ENCODE results near the gene CLEC1A.

The CLEC1A gene

DNA sequence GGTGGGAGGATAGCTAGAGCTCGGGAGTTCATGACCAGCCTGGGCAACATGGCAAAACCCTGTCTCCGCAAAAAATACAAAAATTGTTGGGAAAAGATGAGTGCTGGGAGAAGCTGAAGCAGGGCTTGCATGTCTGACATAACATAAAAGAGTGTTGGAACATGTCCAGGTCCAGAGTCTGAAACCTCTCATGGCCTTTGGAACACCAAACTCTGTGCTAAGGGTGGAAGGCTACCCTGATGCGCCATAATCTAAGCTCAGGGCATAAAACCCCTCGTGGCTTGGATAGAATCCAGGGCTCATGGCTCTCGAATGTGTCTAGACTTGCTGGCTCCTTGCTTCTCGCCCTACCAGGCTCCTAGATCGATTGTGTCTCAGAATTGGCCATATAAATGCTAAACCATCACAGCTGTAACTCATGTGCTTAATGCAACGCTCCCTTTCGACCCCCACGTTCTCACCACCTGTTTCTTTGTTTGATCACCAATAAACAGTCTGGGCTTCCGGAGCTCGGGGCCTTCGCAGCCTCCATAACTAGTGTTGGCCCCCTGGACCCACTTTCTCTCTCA lies 37.9 kb upstream of the CLEC1A start:
- no peak for DNase-seq (ENCODE audit: low spot score)
- Histone ChIP-seq H3K79me1 (ENCODE audit: low read depth, low read length) (no peaks in the 10 kb centered on the region), H4K91ac (ENCODE audit: low read depth, low read length, poor library complexity) (no peak overlapping the region), H3K9ac (ENCODE audit: low read depth, low read length, poor library complexity) (no peak overlapping the region), H3K4me2 (ENCODE audit: insufficient read depth, low read length, poor library complexity, severe bottlenecking) (no peak overlapping the region), H3K9me3 (replicated peaks in 1 of 2; ENCODE audit: control insufficient read depth in 2 of 2, insufficient read depth in 1 of 2, low read depth in 1 of 2, low read length in 2 of 2) (no peaks in the 10 kb centered on the region), H3K14ac (ENCODE audit: low read length) (no peak overlapping the region), H3K27ac (replicated peaks; ENCODE audit: low read length) (no peak overlapping the region), H3K27me3 (ENCODE audit: control insufficient read depth in 3 of 3, insufficient read depth in 3 of 3, low read depth in 1 of 3, low read length in 3 of 3) (no peaks in the 10 kb centered on the region), H3K36me3 (replicated peaks in 1 of 2; ENCODE audit: control insufficient read depth in 2 of 2, insufficient read depth in 2 of 2, low read length in 2 of 2) (no peaks in the 10 kb centered on the region), H2BK120ac (ENCODE audit: low read depth, low read length) (no peak overlapping the region), H3K4me1 (ENCODE audit: control insufficient read depth in 2 of 2, insufficient read depth in 1 of 2, low read depth in 1 of 2, low read length in 2 of 2) (no peaks in the 10 kb centered on the region), H2AK5ac (ENCODE audit: low read depth, low read length) (no peak overlapping the region), H2BK12ac (ENCODE audit: low read length) (no peak overlapping the region), H2AFZ (ENCODE audit: low read length) (no peak overlapping the region), H4K8ac (ENCODE audit: low read depth, low read length) (no peak overlapping the region), H3K4me3 (ENCODE audit: low read length in 2 of 2) (no peak overlapping the region), H2BK5ac (ENCODE audit: low read length) (no peak overlapping the region), H3K4ac (ENCODE audit: low read length) (no peak overlapping the region), H3K23ac (ENCODE audit: low read depth, low read length, poor library complexity) (no peak overlapping the region), H2BK15ac (ENCODE audit: low read length) (no peak overlapping the region), H3K18ac (ENCODE audit: low read length) (no peak overlapping the region)
- WGBS, 2 donors (ENCODE audit: extremely low coverage in 2 of 2, insufficient read length in 2 of 2, insufficient replicate concordance in 1 of 2): no CpG with 5 or more reads among the region's 13 CpGs

DNA sequence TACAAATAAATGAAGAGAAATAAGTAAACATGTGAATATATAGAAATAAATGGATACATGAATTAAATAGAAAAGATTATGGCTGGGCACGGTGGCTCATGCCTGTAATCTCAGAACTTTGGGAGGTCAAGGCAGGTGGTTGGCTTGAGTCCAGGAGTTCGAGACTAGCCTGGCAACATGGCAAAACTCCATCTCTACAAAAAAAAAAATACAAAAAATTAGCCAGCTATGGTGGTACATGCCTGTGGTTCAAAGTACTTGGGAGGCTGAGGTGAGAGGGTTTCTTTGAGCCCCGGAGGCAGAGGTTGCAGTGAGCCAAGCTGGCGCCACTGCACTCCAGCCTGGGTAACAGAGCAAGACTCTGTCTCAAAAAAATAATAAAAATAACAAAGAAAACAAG lies 36.3 kb upstream of the CLEC1A start:
- no peak overlapping the region for H2AK5ac ChIP-seq (ENCODE audit: low read depth, low read length)
- no peaks in the 10 kb centered on the region for H3K27me3 ChIP-seq (ENCODE audit: control insufficient read depth in 3 of 3, insufficient read depth in 3 of 3, low read depth in 1 of 3, low read length in 3 of 3)
- H3K36me3 ChIP-seq (replicated peaks in 1 of 2; ENCODE audit: control insufficient read depth in 2 of 2, insufficient read depth in 2 of 2, low read length in 2 of 2): no peaks in the 10 kb centered on the region
- no peak overlapping the region for H3K4me2 ChIP-seq (ENCODE audit: insufficient read depth, low read length, poor library complexity, severe bottlenecking)
- H3K27ac ChIP-seq (replicated peaks; ENCODE audit: low read length): no peak overlapping the region
- H3K79me1 ChIP-seq (ENCODE audit: low read depth, low read length): no peaks in the 10 kb centered on the region
- H3K9me3 ChIP-seq (replicated peaks in 1 of 2; ENCODE audit: control insufficient read depth in 2 of 2, insufficient read depth in 1 of 2, low read depth in 1 of 2, low read length in 2 of 2): no peaks in the 10 kb centered on the region
- no peak overlapping the region for H2BK120ac ChIP-seq (ENCODE audit: low read depth, low read length)
- no peaks in the 10 kb centered on the region for H3K4me1 ChIP-seq (ENCODE audit: control insufficient read depth in 2 of 2, insufficient read depth in 1 of 2, low read depth in 1 of 2, low read length in 2 of 2)
- no peak for DNase-seq (ENCODE audit: low spot score)
- H3K23ac ChIP-seq (ENCODE audit: low read depth, low read length, poor library complexity): no peak overlapping the region
- no CpG with 5 or more reads among the region's 4 CpGs for WGBS, 2 donors (ENCODE audit: extremely low coverage in 2 of 2, insufficient read length in 2 of 2, insufficient replicate concordance in 1 of 2)
- H4K91ac ChIP-seq (ENCODE audit: low read depth, low read length, poor library complexity): no peak overlapping the region
- H3K4me3 ChIP-seq (ENCODE audit: low read length in 2 of 2): no peak overlapping the region
- no peak overlapping the region for H3K18ac ChIP-seq (ENCODE audit: low read length)
- H3K4ac ChIP-seq (ENCODE audit: low read length): no peak overlapping the region
- no peak overlapping the region for H3K14ac ChIP-seq (ENCODE audit: low read length)
- H3K9ac ChIP-seq (ENCODE audit: low read depth, low read length, poor library complexity): no peak overlapping the region
- no peak overlapping the region for H2BK5ac ChIP-seq (ENCODE audit: low read length)
- no peak overlapping the region for H2AFZ ChIP-seq (ENCODE audit: low read length)
- no peak overlapping the region for H2BK15ac ChIP-seq (ENCODE audit: low read length)
- no peak overlapping the region for H2BK12ac ChIP-seq (ENCODE audit: low read length)
- H4K8ac ChIP-seq (ENCODE audit: low read depth, low read length): no peak overlapping the region

DNA sequence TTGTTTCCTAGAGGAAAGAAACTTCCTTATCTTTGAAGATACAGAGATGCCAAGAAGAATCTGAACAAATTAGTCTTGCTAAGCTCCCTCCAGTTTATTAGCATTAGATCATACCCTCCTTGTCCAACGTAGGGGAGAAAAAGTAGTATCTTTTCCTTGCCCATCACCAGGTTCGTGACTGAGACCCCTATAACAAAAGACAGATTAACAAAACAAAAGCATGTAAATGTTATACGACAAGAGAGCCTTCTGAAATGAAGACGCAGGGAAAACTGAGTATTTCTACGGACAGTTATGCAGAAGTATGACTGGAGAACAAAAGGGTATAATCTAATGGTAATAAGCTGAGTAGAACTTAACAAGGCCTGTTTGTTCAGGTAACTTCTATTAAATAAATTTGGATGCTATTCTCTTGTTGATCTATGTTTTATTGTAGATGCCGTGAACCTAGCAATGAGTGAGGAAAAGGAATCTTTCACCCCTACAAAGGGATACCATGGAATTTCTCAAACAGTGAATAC lies 34.1 kb upstream of the CLEC1A start:
- no CpG with 5 or more reads among the region's 6 CpGs for WGBS, 2 donors (ENCODE audit: extremely low coverage in 2 of 2, insufficient read length in 2 of 2, insufficient replicate concordance in 1 of 2)
- H2AFZ ChIP-seq (ENCODE audit: low read length): no peak overlapping the region

DNA sequence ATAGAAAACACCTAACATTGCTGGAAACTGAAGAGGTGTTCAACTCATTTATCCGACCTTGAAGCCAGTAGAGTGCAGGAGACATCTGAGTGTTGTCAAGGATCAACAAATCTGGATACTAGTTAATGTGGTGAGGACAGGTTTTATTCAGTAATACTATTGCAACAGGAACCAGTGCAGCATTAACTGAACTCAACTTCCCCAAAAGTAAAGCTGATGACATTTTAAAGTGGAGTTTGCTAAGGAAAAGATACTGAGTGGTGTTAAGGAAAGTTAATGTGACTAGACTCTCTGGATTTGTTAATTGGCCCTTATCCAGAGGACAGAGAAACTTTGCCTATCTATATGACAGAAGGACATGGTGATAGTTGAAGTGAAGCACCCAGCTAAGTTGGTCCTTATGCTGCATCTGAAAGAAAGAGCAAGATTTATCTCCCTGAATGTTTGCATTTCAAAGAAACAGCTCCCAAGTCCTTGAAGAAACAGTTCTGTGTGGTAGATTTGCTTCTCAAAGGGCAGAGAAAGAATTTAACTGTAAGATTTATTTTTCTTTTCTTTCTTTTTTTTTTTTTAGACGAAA lies 32.4 kb upstream of the CLEC1A start:
- WGBS, 2 donors (ENCODE audit: extremely low coverage in 2 of 2, insufficient read length in 2 of 2, insufficient replicate concordance in 1 of 2): no CpG with 5 or more reads among the region's 2 CpGs
- Histone ChIP-seq H4K91ac (ENCODE audit: low read depth, low read length, poor library complexity) (no peak overlapping the region), H3K79me1 (ENCODE audit: low read depth, low read length) (no peaks in the 10 kb centered on the region), H2BK5ac (ENCODE audit: low read length) (no peak overlapping the region), H3K36me3 (replicated peaks in 1 of 2; ENCODE audit: control insufficient read depth in 2 of 2, insufficient read depth in 2 of 2, low read length in 2 of 2) (no peaks in the 10 kb centered on the region), H2AFZ (ENCODE audit: low read length) (no peak overlapping the region), H3K4me1 (ENCODE audit: control insufficient read depth in 2 of 2, insufficient read depth in 1 of 2, low read depth in 1 of 2, low read length in 2 of 2) (no peaks in the 10 kb centered on the region), H3K4ac (ENCODE audit: low read length) (no peak overlapping the region), H2BK12ac (ENCODE audit: low read length) (no peak overlapping the region), H3K9ac (ENCODE audit: low read depth, low read length, poor library complexity) (no peak overlapping the region), H2AK5ac (ENCODE audit: low read depth, low read length) (no peak overlapping the region), H3K4me2 (ENCODE audit: insufficient read depth, low read length, poor library complexity, severe bottlenecking) (no peak overlapping the region), H3K14ac (ENCODE audit: low read length) (no peak overlapping the region), H2BK120ac (ENCODE audit: low read depth, low read length) (no peak overlapping the region), H4K8ac (ENCODE audit: low read depth, low read length) (no peak overlapping the region), H3K18ac (ENCODE audit: low read length) (no peak overlapping the region), H3K23ac (ENCODE audit: low read depth, low read length, poor library complexity) (no peak overlapping the region), H3K27me3 (ENCODE audit: control insufficient read depth in 3 of 3, insufficient read depth in 3 of 3, low read depth in 1 of 3, low read length in 3 of 3) (no peaks in the 10 kb centered on the region), H3K4me3 (ENCODE audit: low read length in 2 of 2) (no peak overlapping the region), H3K9me3 (replicated peaks in 1 of 2; ENCODE audit: control insufficient read depth in 2 of 2, insufficient read depth in 1 of 2, low read depth in 1 of 2, low read length in 2 of 2) (no peaks in the 10 kb centered on the region), H2BK15ac (ENCODE audit: low read length) (no peak overlapping the region), H3K27ac (replicated peaks; ENCODE audit: low read length) (no peak overlapping the region)
- no peak for DNase-seq (ENCODE audit: low spot score)

More for the DNA sequence above, 34.1 kb upstream of the CLEC1A start:
- no peak overlapping the region for H2BK12ac ChIP-seq (ENCODE audit: low read length)
- no peaks in the 10 kb centered on the region for H3K27me3 ChIP-seq (ENCODE audit: control insufficient read depth in 3 of 3, insufficient read depth in 3 of 3, low read depth in 1 of 3, low read length in 3 of 3)
- no peak overlapping the region for H2BK5ac ChIP-seq (ENCODE audit: low read length)
- H3K36me3 ChIP-seq (replicated peaks in 1 of 2; ENCODE audit: control insufficient read depth in 2 of 2, insufficient read depth in 2 of 2, low read length in 2 of 2): no peaks in the 10 kb centered on the region
- H2AK5ac ChIP-seq (ENCODE audit: low read depth, low read length): no peak overlapping the region
- no peak overlapping the region for H3K23ac ChIP-seq (ENCODE audit: low read depth, low read length, poor library complexity)
- H3K9me3 ChIP-seq (replicated peaks in 1 of 2; ENCODE audit: control insufficient read depth in 2 of 2, insufficient read depth in 1 of 2, low read depth in 1 of 2, low read length in 2 of 2): no peaks in the 10 kb centered on the region
- no peak overlapping the region for H2BK15ac ChIP-seq (ENCODE audit: low read length)
- no peak overlapping the region for H4K91ac ChIP-seq (ENCODE audit: low read depth, low read length, poor library complexity)
- DNase-seq (ENCODE audit: low spot score): no peak
- H3K4me3 ChIP-seq (ENCODE audit: low read length in 2 of 2): no peak overlapping the region
- H3K14ac ChIP-seq (ENCODE audit: low read length): no peak overlapping the region
- no peak overlapping the region for H3K4ac ChIP-seq (ENCODE audit: low read length)
- H3K18ac ChIP-seq (ENCODE audit: low read length): no peak overlapping the region
- H3K4me1 ChIP-seq (ENCODE audit: control insufficient read depth in 2 of 2, insufficient read depth in 1 of 2, low read depth in 1 of 2, low read length in 2 of 2): no peaks in the 10 kb centered on the region
- no peak overlapping the region for H4K8ac ChIP-seq (ENCODE audit: low read depth, low read length)
- H3K4me2 ChIP-seq (ENCODE audit: insufficient read depth, low read length, poor library complexity, severe bottlenecking): no peak overlapping the region
- H2BK120ac ChIP-seq (ENCODE audit: low read depth, low read length): no peak overlapping the region
- no peaks in the 10 kb centered on the region for H3K79me1 ChIP-seq (ENCODE audit: low read depth, low read length)
- H3K9ac ChIP-seq (ENCODE audit: low read depth, low read length, poor library complexity): no peak overlapping the region
- H3K27ac ChIP-seq (replicated peaks; ENCODE audit: low read length): no peak overlapping the region
